ENCODE measurements around the gene RASSF4. TPM values are rescaled to one million over a fixed set of nuclear protein-coding genes. Genes with fewer than 3 reads are reported as not detected.

The RASSF4 gene
- total RNA-seq, 1 donor = 12.2 TPM

GRCh38 chr10:44991571-44991970, 32.0 kb downstream of the RASSF4 start:
- H3K4me3 ChIP-seq (ENCODE audit: low read length) = no peak overlapping the region

DNA sequence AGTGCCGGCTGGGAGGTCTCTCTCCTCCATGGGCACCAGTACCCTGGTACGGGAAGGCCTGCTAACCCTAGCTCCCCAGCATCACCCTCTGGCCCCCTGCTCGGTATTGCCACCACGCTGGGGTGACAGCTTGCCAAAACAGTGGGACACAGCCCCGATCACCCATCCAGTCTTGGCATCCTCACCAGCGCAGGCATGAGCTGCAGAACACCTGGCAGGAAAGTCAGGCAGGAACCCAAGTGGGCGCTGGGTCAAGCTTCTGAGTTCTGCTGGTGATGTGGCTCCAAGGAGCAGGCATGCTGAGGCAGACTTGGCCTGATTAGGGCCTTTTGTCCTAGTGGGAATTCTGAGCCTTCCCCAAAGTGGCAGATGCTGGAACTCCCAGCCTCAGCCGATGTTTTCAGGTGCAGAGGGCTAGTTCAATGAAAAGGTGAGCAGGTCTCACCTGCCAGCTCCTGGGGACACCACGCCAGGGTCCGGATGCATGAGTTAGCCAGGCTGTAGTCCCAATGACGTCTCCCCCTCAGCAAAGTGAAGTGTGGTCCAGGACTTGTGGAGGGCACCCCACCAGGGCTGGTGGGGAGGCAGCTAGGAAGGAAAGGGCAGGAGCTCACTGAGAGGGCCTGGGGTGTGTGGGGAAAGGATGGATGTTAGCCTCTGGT, 32.6 kb downstream of the RASSF4 start:
- Histone ChIP-seq H3K9me3 (ENCODE audit: low read depth, low read length) (no peaks in the 10 kb centered on the region), H3K4me1 (ENCODE audit: insufficient read depth, low read length) (peaks cover 19% of the 10 kb centered on the region), H3K4me3 (ENCODE audit: low read length) (no peak overlapping the region), H3K27me3 (ENCODE audit: insufficient read depth, low read length) (no peaks in the 10 kb centered on the region)

More at GRCh38 chr10:44991571-44991970, 32.0 kb downstream of the RASSF4 start:
- no peaks in the 10 kb centered on the region for H3K9me3 ChIP-seq (ENCODE audit: low read depth, low read length)
- no peaks in the 10 kb centered on the region for H3K27me3 ChIP-seq (ENCODE audit: insufficient read depth, low read length)
- H3K4me1 ChIP-seq (ENCODE audit: insufficient read depth, low read length) = peaks cover 17% of the 10 kb centered on the region

DNA sequence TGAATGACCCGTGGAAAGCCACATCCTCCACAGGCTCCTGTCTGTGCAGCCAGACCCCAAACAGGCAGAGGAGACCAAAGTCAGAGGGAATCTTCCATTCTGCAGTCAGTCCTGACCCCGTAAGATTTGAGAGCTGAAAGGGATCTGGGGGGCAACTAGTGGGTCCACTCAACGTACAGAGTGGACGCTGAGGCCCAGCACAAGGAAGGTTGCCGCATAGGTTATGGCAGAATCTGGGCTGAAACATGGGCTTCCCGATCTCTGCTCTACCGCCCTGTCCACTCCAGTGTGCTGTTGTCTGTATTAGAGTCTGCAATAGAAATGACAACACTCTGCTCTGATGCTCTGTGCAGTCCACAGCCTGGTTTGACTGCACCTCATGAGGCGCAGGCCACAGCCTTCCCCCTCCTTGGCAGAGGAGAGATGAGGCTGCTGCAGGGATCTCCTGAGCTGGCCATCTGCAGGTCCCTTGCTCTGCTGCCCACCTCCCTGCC, 33.2 kb downstream of the RASSF4 start:
- H3K9me3 ChIP-seq (ENCODE audit: low read depth, low read length) = no peaks in the 10 kb centered on the region
- no peaks in the 10 kb centered on the region for H3K27me3 ChIP-seq (ENCODE audit: insufficient read depth, low read length)
- H3K4me1 ChIP-seq (ENCODE audit: insufficient read depth, low read length) = peaks cover 19% of the 10 kb centered on the region
- H3K4me3 ChIP-seq (ENCODE audit: low read length) = no peak overlapping the region

DNA sequence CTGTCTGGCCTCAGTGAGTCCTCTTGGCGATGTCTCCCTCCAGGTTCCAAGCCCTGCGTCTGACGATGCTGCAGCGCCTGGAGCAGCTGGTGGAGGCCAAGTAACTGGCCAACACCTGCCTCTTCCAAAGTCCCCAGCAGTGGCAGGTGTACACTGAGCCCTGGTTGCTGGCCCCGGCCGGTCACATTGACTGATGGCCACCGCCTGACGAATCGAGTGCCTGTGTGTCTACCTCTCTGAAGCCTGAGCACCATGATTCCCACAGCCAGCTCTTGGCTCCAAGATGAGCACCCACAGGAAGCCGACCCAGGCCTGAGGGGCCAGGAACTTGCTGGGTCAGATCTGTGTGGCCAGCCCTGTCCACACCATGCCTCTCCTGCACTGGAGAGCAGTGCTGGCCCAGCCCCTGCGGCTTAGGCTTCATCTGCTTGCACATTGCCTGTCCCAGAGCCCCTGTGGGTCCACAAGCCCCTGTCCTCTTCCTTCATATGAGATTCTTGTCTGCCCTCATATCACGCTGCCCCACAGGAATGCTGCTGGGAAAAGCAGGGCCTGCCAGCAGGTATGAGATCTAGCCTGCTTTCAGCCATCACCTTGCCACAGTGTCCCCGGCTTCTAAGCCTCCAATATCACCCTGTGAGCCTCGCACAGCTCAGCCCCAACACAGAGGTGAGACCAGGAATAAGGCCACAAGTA, 33.8 kb downstream of the RASSF4 start:
- H3K4me3 ChIP-seq (ENCODE audit: low read length) = no peak overlapping the region
- peaks cover 19% of the 10 kb centered on the region for H3K4me1 ChIP-seq (ENCODE audit: insufficient read depth, low read length)
- no peaks in the 10 kb centered on the region for H3K9me3 ChIP-seq (ENCODE audit: low read depth, low read length)
- no peaks in the 10 kb centered on the region for H3K27me3 ChIP-seq (ENCODE audit: insufficient read depth, low read length)

DNA sequence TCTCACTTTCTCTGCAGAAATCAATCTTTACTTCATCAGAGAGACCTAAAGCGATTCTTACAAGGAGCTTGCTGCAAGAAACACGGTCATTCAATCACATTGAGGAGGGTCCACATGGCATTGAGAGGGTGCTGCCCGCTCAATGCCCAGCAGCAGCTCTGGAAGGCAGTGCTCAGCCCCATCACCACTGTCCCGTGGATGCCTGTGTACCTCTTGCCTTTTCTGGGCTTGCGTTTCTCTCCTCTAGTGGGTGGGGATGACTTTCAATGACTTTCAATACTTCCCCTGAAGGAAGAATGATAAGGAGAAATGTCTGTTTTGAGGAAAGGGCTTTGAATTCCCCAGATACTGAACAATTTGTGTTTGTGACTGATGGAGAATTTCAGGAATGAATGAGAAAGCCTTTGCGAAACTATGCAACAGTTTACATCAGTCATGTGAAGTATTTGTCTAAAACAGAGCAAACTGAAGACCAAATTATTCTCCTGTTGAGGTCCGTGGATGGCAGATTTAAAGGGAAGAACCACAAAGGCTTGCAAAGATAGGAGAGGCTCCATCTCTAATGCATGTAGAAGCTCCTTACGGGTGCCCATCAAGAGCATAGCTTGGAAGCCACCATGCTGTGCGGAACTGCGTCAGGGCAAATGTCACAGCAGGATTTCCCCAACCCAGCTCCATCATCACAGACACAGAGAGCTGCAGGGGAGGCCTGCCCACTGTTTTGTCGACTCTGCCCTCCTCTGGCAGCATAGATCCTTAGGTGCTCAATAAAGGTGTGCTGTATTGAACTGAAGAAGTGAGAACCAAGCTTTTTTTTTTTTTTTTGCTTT, 34.5 kb downstream of the RASSF4 start:
- Histone ChIP-seq H3K27me3 (ENCODE audit: insufficient read depth, low read length) (no peaks in the 10 kb centered on the region), H3K4me3 (ENCODE audit: low read length) (no peak overlapping the region), H3K4me1 (ENCODE audit: insufficient read depth, low read length) (peaks cover 19% of the 10 kb centered on the region), H3K9me3 (ENCODE audit: low read depth, low read length) (no peaks in the 10 kb centered on the region)

DNA sequence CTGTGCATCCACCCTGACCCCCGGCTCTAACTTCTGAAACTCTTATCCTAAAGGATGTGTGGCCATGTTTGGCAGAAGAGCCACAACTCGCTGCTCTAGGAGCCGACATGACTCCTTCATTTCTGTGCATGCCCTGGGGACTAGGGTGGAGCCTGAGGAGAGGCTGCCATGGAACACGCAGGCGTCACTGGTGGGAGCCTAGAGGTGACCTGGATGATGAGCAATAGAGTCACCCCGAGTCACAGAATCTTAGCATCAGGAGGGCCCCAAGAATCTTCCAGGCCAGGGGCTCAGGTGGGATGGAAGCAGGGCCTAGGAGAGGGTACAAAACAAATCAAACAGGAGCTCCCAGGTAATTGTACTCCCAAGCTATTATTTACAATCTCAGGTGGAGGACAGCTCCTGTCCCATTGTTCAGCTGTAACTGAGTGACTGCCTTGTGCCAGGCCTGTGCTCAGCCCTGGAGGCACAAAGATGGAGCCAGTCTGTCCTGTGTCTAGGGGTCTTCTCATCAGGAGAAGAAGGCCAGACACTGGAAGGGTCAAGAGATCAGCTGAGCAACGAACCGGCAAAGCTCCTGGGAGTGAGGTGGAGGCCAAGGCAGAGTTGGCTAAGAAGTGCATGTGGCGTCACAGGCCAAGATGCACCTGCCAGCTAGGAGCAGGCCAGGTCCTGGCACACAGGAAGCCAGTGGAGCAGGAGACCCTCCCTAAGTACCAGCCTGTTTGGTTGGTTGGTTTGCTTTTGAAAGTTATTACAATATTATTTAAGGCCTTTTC, 35.3 kb downstream of the RASSF4 start:
- H3K9me3 ChIP-seq (ENCODE audit: low read depth, low read length) = no peaks in the 10 kb centered on the region
- H3K27me3 ChIP-seq (ENCODE audit: insufficient read depth, low read length) = no peaks in the 10 kb centered on the region
- no peak overlapping the region for H3K4me3 ChIP-seq (ENCODE audit: low read length)
- peaks cover 20% of the 10 kb centered on the region for H3K4me1 ChIP-seq (ENCODE audit: insufficient read depth, low read length)

DNA sequence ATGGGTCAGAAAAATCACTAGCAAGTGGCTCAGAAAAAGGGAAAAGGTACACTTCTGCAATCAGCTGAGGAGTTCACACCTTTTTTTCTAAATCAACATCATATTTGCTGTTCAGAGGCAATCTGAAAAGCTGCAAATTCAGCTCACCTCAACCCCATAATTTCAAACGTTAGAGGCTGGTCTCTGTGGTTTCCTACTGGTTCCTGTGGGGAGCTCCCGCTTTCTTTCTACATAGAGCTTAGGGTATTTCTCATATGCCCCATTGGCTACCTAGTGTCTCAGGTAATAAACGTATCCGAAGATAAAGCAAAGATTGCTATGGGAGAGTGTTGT, 35.9 kb downstream of the RASSF4 start:
- H3K4me3 ChIP-seq (ENCODE audit: low read length) = no peak overlapping the region
- peaks cover 26% of the 10 kb centered on the region for H3K4me1 ChIP-seq (ENCODE audit: insufficient read depth, low read length)
- no peaks in the 10 kb centered on the region for H3K27me3 ChIP-seq (ENCODE audit: insufficient read depth, low read length)
- H3K9me3 ChIP-seq (ENCODE audit: low read depth, low read length) = no peaks in the 10 kb centered on the region

DNA sequence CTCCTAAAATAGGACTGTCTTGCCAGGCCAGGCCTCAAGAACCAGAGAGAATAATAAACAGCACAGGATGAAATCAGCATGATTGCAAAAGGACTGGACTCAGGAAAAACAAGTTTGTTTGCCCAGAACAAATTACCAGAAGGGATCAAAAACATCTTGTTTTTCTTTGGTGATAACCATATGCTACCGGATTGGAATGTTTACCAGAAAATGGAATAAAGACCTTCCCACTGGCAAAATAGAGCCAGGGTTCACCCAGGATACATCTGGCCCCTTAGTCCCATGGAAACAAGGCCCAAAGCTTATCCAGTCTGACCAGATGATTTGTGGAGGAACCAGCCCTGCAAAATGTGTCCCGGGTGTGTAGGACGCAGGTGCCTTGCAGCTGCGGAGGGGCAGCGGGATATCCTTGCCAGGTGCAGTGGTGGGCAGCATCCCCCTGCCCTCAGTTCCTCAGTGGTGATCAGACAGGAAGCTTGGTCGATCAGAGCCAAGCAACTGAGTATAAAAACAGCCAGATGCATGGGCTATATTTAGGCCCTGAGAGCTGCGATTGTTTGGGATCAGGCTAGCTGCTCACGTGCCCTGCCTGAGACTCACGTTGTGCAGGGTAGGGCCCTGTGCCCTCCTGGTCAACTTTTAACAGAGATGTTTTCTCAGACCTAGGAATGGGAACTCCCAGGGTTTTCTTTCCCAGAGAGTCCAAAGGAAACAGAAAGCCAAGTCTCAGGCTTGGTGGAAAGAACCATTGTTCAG, 36.5 kb downstream of the RASSF4 start:
- peaks cover 27% of the 10 kb centered on the region for H3K4me1 ChIP-seq (ENCODE audit: insufficient read depth, low read length)
- no peak overlapping the region for H3K4me3 ChIP-seq (ENCODE audit: low read length)
- no peaks in the 10 kb centered on the region for H3K27me3 ChIP-seq (ENCODE audit: insufficient read depth, low read length)
- H3K9me3 ChIP-seq (ENCODE audit: low read depth, low read length) = no peaks in the 10 kb centered on the region

DNA sequence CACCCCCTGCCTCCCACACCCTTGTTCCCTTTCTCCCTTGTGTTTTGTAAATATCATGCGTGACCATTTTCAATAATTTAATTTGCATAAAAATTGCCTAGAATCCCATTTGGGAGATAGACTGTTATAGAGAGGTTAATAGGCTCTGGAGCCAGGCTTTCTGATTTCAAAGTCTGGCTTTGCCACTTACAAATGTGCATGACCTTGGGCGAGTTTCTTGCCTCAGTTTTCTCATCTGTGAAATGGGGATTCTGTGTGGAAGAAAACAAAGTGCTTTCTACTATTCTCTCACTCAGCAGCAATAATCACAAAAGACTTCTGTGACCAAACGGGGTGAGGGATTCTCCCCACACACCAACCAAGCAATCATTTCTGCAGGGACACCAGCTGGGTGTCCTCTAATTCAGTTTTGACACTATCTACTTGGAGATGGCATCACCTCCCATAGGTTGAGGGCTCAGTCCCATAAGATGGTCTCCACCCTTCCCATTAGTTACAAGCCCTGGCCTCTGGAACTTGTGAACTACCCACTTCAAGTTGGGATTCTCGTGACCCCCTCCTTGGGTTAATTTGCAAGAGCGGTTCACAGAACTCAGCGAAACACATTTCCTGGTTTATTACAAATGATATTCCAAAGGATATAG, 37.6 kb downstream of the RASSF4 start:
- H3K27me3 ChIP-seq (ENCODE audit: insufficient read depth, low read length) = no peaks in the 10 kb centered on the region
- H3K4me1 ChIP-seq (ENCODE audit: insufficient read depth, low read length) = peaks cover 32% of the 10 kb centered on the region
- H3K4me3 ChIP-seq (ENCODE audit: low read length) = no peak overlapping the region
- H3K9me3 ChIP-seq (ENCODE audit: low read depth, low read length) = no peaks in the 10 kb centered on the region

GRCh38 chr10:44998146-44998631, 38.6 kb downstream of the RASSF4 start:
- Histone ChIP-seq H3K4me1 (ENCODE audit: insufficient read depth, low read length) (peaks cover 32% of the 10 kb centered on the region), H3K27me3 (ENCODE audit: insufficient read depth, low read length) (no peaks in the 10 kb centered on the region), H3K9me3 (ENCODE audit: low read depth, low read length) (no peaks in the 10 kb centered on the region), H3K4me3 (ENCODE audit: low read length) (no peak overlapping the region)

DNA sequence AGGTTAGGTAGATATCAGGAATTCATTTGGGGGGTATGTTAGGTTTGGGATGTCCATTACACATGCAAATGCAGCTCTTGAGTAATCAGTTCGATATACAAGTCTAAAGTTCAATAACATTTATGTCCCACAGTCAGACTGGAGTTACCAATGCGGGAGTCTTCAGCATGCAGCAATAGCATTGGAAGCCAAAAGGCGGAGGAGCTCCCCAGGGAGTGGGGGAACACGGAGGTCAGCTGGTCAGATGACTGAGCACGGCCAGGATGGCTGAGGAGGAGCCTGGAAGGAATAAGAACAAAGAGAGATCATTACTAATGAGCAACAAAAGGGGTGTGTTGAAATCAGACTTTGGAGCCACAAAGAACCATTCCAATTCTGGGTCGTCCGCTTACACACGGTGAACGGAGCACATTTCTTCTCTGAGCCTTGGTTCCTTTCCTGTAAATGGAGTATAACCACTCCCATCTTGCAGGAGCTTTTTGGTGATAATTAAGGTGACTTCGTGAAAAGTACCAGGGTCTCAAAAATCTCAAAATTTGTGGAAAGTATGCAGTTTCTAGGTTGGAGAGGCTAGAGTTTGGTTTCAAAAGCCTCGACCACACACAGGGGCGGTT, 40.6 kb downstream of the RASSF4 start:
- Histone ChIP-seq H3K4me3 (ENCODE audit: low read length) (peak overlapping the region; percentile 53), H3K9me3 (ENCODE audit: low read depth, low read length) (no peaks in the 10 kb centered on the region), H3K27me3 (ENCODE audit: insufficient read depth, low read length) (no peaks in the 10 kb centered on the region), H3K4me1 (ENCODE audit: insufficient read depth, low read length) (peaks cover 28% of the 10 kb centered on the region)

DNA sequence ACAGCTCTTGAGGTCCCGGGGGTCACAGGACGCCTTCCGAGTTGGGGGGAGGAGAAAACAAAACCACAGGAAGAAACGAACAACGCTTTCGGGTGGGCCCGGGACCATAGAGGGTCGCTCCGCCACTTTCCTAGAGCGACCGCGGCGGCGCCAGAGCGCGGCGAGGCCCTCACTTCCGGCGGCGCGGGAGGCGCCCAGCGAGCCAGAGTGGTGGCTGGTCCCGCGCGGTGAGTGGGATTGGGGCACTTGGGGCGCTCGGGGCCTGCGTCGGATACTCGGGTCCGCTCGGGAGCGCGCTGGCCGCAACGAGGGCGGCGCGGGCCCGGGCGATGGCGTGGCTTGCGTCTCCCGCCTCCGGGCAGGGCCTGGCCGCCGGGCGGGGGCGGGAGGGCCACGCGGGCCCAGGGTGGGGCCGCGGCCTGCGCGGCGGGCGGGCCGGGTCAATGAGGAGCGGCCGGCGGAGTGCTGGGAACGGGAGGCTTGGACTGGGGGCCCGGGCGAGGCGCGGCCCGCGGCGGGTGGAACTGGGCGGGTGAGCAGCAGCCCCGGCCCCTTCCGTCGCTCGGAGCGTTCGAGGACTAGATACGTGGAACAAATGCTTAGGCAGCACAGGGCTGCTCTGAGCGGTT, 41.3 kb downstream of the RASSF4 start, which contains the start of gene ZNF22:
Gene ZNF22, plus strand, starts transcription at position 172 of the 629 bp plus-strand sequence. CDS start 2,446 bp downstream, outside the sequence.
- H3K9me3 ChIP-seq (ENCODE audit: low read depth, low read length) = no peaks in the 10 kb centered on the region
- peaks cover 25% of the 10 kb centered on the region for H3K4me1 ChIP-seq (ENCODE audit: insufficient read depth, low read length)
- H3K4me3 ChIP-seq (ENCODE audit: low read length) = peak within 1 kb of the TSS; percentile 53
- H3K27me3 ChIP-seq (ENCODE audit: insufficient read depth, low read length) = no peaks in the 10 kb centered on the region

All from mononuclear cell (primary cell).